AG04450 (cell line): Measurements from ENCODE around the gene MIB1. TPM values are rescaled to one million over a fixed set of nuclear protein-coding genes. Genes with fewer than 3 reads are reported as not detected.

Experiments
- CTCF ChIA-PET: fragments of 300-600, 350-600 bp; formaldehyde crosslinking; extraction: SDS; loops from one replicate; lab custom pipeline; 2022; ENCODE audit warnings: antibody characterized with exemption, inconsistent platforms; lab: Charles Lee
- POLR2A ChIA-PET: fragments of 350-600 bp; formaldehyde crosslinking; extraction: SDS; loops from one replicate; lab custom pipeline; 2021; ENCODE audit warnings: antibody characterized with exemption, inconsistent platforms; lab: Yijun Ruan, JAX
- DNase-seq: peaks from one replicate; pipeline ENCODE4 v3.0.0-alpha.2; 2011; ENCODE audit warnings: low read depth, low spot score
- H3K27ac ChIP-seq: one replicate; pipeline ENCODE4 v1.5.1; 2012; ENCODE audit warnings: low read depth, low read length, control low read depth
- H3K27me3 ChIP-seq: one replicate; pipeline ENCODE4 v1.6.0; 2012; ENCODE audit warnings: low read length; ENCODE audit not compliant: control insufficient read depth, insufficient read depth
- H3K4me3 ChIP-seq: 2 replicates; pipeline ENCODE4 v1.5.1; 2011; ENCODE audit warnings: mild to moderate bottlenecking, low read depth, low read length, control low read depth
- H3K9me3 ChIP-seq: 2 replicates; pipeline ENCODE4 v1.5.1; 2012; ENCODE audit warnings: low read length; ENCODE audit not compliant: control insufficient read depth, insufficient read depth
- polyA plus RNA-seq: library from polyadenylated mRNA; depleted of rRNA; stranded (reverse); fragments of >200 nt; gene quantifications from 2 replicates; pipeline ENCODE4 v1.2.3, GENCODE V29; 2011
- TF ChIP-seq, protein P1 (sequence below): IDR thresholded peaks from 2 replicates; pipeline ENCODE4 v1.5.1; 2011; ENCODE audit warnings: low read depth, low read length, control low read depth, inconsistent platforms

MIB1 gene
- polyA plus RNA-seq, 1 experiment: 25.3 TPM

DNA sequence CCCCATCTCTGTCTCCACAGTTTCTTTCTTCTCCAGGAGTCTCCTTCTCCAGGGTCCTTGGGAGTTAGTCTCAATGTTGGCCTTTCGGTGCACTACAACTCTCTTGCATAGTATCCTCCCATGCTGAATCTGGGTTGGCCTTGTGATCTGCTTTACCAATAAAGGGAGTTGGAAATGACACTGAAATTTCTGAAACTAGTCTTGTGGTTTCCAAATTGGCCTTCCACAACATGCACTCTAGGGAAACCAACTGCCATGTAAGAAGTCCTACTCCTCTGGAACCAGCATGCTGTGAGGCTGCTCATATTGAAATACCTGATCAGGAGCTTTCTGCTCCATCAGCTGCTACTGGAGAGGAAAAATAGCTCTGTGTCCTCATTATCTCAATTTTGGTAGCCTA, 26.1 kb upstream of the MIB1 start:
- Histone ChIP-seq H3K27me3 (no peaks in the 10 kb centered on the region), H3K27ac (no peak overlapping the region), H3K9me3 (no peaks in the 10 kb centered on the region; the same call in 1 of the 2 replicates), H3K4me3 (no peak overlapping the region)
- POLR2A ChIA-PET: interaction anchor here (0.8 kb wide), 1 partner anchor 26 kb away, joined by 5 read pairs; no protein-coding TSS in a partner anchor
- CTCF ChIA-PET: no interaction called here
- DNase-seq: no peak
- TF ChIP-seq, protein P1, sequence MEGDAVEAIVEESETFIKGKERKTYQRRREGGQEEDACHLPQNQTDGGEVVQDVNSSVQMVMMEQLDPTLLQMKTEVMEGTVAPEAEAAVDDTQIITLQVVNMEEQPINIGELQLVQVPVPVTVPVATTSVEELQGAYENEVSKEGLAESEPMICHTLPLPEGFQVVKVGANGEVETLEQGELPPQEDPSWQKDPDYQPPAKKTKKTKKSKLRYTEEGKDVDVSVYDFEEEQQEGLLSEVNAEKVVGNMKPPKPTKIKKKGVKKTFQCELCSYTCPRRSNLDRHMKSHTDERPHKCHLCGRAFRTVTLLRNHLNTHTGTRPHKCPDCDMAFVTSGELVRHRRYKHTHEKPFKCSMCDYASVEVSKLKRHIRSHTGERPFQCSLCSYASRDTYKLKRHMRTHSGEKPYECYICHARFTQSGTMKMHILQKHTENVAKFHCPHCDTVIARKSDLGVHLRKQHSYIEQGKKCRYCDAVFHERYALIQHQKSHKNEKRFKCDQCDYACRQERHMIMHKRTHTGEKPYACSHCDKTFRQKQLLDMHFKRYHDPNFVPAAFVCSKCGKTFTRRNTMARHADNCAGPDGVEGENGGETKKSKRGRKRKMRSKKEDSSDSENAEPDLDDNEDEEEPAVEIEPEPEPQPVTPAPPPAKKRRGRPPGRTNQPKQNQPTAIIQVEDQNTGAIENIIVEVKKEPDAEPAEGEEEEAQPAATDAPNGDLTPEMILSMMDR: no peak

- TF ChIP-seq, protein P1: no peak
- ChIA-PET POLR2A (no interaction called here), CTCF (no interaction called here)
- H3K4me3 ChIP-seq: no peak overlapping the region
- no peak for DNase-seq
- H3K27me3 ChIP-seq: no peaks in the 10 kb centered on the region
- H3K27ac ChIP-seq: no peak overlapping the region
- no peaks in the 10 kb centered on the region for H3K9me3 ChIP-seq
Measured at GRCh38 chr18:21722687-21723086, 17.9 kb upstream of the MIB1 start.

DNA sequence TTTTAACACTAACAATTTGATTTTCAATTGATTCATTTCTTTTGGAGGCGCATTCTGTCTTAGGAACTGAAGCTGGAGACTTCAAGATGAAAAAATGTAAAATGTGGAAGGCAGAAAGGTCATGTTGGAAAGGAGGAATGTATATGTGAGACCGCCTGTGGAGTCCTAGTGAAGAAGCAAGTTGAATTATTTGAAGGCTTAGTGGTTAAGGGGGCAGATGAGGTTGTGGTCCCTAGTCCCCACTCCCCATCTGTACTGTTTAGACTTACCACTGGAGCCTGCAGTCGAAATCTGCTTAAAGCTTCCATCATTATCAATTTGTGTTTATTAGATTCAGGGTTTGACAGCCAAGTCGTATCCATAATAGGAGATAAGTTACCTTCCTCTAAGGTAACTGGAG, 15.4 kb upstream of the MIB1 start:
- H3K27ac ChIP-seq: no peak overlapping the region
- H3K27me3 ChIP-seq: peaks cover 3% of the 10 kb centered on the region
- DNase-seq: no peak
- no peak overlapping the region for H3K4me3 ChIP-seq
- POLR2A ChIA-PET: no interaction called here
- TF ChIP-seq, protein P1: no peak
- no peaks in the 10 kb centered on the region for H3K9me3 ChIP-seq
- CTCF ChIA-PET: interaction anchor here (0.8 kb wide), 1 partner anchor 113 kb away, joined by 5 read pairs; the partner anchor contains the start of gene SNRPD1

- POLR2A ChIA-PET: interaction anchor here (0.5 kb wide), 1 partner anchor 87 kb away, joined by 4 read pairs; no protein-coding TSS in a partner anchor
- TF ChIP-seq, protein P1: no peak
- Histone ChIP-seq H3K27me3 (peaks cover 3% of the 10 kb centered on the region), H3K9me3 (no peaks in the 10 kb centered on the region), H3K27ac (no peak overlapping the region), H3K4me3 (no peak overlapping the region)
- CTCF ChIA-PET: no interaction called here
- DNase-seq: no peak
Measured at GRCh38 chr18:21727702-21728101, 12.9 kb upstream of the MIB1 start.

DNA sequence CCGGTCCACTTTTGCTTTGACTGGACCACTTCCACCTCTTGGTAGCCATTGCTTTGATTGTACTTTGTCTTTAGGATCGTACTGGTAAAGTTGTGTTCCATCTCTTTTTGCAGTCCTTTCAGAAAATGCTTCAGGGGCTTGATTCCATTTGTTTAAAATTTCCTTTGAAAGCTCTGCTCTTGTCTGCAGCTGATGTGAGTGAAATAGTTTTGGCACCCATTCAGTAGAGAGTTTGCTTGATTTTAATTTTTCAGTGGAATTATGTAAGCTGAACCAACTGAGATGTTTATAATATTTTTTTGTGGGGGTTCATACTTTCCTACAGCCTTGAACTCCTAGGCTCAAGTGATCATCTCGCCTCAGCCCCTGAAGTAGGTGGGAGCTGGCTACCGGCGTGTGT, 7.6 kb upstream of the MIB1 start:
- no peak overlapping the region for H3K4me3 ChIP-seq
- POLR2A ChIA-PET: interaction anchor here (0.6 kb wide), 1 partner anchor 93 kb away, joined by 4 read pairs; no protein-coding TSS in a partner anchor
- CTCF ChIA-PET: no interaction called here
- H3K27me3 ChIP-seq: peaks cover 3% of the 10 kb centered on the region
- H3K27ac ChIP-seq: no peak overlapping the region
- TF ChIP-seq, protein P1: no peak
- H3K9me3 ChIP-seq: peaks cover 6% of the 10 kb centered on the region
- no peak for DNase-seq
